ENCODE data around the gene ASPSCR1.

GRCh38 chr17:82001571-82002056, 24.2 kb downstream of the ASPSCR1 start:
- TF ChIP-seq CTCF (IDR thresholded peaks at IDR 0.05 in 8 of 11, conservative IDR thresholded peaks at IDR 0.05 in 3 of 11): no peak
- no peak for TF ChIP-seq POLR2AphosphoS5 (IDR thresholded peaks at IDR 0.05)

Data from spleen (tissue), 7 donors.